ENCODE measurements around the gene PAK1IP1.
"Not testable (repeated sequence)": the region's sequence is repeated elsewhere in the genome, so short reads cannot be mapped to it uniquely, and the experiment has no call there.

PAK1IP1 gene

GRCh38 chr6:10662207-10662606 is 32.6 kb upstream of the PAK1IP1 start:
- H3K9me3 ChIP-seq (ENCODE audit: control insufficient read depth, low read length), result no peaks in the 10 kb centered on the region
- no peak overlapping the region for H3K9ac ChIP-seq
- H3K4me1 ChIP-seq, result no peaks in the 10 kb centered on the region

GRCh38 chr6:10662742-10663141 is 32.0 kb upstream of the PAK1IP1 start:
- Histone ChIP-seq H2AFZ (no peak overlapping the region), H3K79me2 (no peaks in the 10 kb centered on the region), H3K4me2 (ENCODE audit: low read length) (no peak overlapping the region), H3K36me3 (ENCODE audit: control insufficient read depth, insufficient read depth, low read length) (no peaks in the 10 kb centered on the region), H3K4me1 (no peaks in the 10 kb centered on the region), H3K9ac (no peak overlapping the region), H3K27me3 (ENCODE audit: control insufficient read depth, insufficient read depth, low read length) (no peaks in the 10 kb centered on the region), H3K4me3 (ENCODE audit: low read depth, low read length) (no peak overlapping the region), H3K9me3 (ENCODE audit: control insufficient read depth, low read length) (no peaks in the 10 kb centered on the region), H3K27ac (no peak overlapping the region)
- TF ChIP-seq CTCF (IDR thresholded peaks at IDR 0.05), result no peak

More at GRCh38 chr6:10662207-10662606, 32.6 kb upstream of the PAK1IP1 start:
- Histone ChIP-seq H3K79me2 (no peaks in the 10 kb centered on the region), H3K36me3 (ENCODE audit: control insufficient read depth, insufficient read depth, low read length) (no peaks in the 10 kb centered on the region), H3K27ac (no peak overlapping the region), H3K4me3 (ENCODE audit: low read depth, low read length) (no peak overlapping the region), H2AFZ (no peak overlapping the region), H3K4me2 (ENCODE audit: low read length) (no peak overlapping the region), H3K27me3 (ENCODE audit: control insufficient read depth, insufficient read depth, low read length) (no peaks in the 10 kb centered on the region)
- TF ChIP-seq CTCF (IDR thresholded peaks at IDR 0.05), result no peak

DNA sequence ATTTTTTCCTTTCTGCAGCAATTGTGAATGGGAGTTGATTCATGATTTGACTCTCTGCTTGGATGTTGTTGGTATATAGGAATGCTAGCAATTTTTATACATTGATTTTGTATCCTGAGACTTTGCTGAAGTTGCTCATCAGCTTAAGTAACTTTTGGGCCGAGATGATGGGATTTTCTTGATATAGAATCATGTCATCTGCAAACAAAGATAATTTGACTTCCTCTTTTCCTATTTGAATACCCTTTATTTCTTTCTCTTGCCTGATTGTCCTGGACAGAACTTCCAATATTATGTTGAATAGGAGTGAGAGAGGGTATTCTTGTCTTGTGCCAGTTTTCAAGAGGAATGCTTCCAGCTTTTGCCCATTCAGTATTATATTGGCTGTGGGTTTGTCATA is 29.2 kb upstream of the PAK1IP1 start:
- not testable (repeated sequence) for H3K27me3 ChIP-seq (ENCODE audit: control insufficient read depth, insufficient read depth, low read length)

DNA sequence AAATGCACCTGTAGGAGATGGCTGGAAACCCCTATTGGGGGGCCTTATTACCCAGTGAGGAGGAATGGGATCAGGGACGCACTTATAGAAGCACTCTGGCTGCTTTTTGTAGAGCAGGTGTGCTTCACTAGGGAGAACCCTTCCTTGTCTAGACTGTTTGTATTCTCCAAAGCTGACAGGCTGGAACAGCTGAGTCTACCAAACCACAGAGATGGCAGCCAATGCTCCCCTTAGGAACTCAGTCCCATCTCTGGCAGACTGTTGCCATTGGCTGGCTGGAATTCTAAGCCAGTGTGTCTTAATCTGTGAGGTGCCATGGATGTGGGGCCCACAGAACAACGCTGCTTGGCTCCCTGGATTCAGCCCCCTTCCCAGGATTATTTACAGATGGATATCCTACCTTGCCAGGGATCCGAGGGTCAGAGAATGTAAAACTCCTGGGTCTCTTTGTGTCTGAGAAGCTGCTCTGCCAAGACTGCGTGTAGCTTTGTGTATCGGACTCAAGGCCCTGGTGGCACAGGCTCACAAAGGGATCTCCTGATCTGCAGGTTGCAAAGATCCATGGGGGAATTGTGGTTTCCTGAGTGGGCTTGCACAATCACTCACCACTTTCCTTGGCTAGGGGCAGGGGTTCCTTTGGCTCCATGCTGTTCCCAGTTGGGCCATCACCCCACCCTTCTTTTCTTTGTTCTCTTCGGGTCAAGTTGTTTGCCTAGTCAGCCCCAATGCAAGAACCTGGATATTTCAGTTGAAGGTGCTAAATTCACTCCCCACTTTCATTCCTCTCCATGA is 26.4 kb upstream of the PAK1IP1 start:
- Histone ChIP-seq H3K9me3 (ENCODE audit: control insufficient read depth, low read length) (no peaks in the 10 kb centered on the region), H3K27me3 (ENCODE audit: control insufficient read depth, insufficient read depth, low read length) (no peaks in the 10 kb centered on the region), H3K4me3 (ENCODE audit: low read depth, low read length) (no peak overlapping the region)

More for the DNA sequence above, 29.2 kb upstream of the PAK1IP1 start:
- H3K9ac ChIP-seq; H2AFZ ChIP-seq; H3K9me3 ChIP-seq (ENCODE audit: control insufficient read depth, low read length); H3K27ac ChIP-seq; H3K36me3 ChIP-seq (ENCODE audit: control insufficient read depth, insufficient read depth, low read length); H3K4me2 ChIP-seq (ENCODE audit: low read length); H3K4me1 ChIP-seq; H3K79me2 ChIP-seq; H3K4me3 ChIP-seq (ENCODE audit: low read depth, low read length): not testable (repeated sequence)

DNA sequence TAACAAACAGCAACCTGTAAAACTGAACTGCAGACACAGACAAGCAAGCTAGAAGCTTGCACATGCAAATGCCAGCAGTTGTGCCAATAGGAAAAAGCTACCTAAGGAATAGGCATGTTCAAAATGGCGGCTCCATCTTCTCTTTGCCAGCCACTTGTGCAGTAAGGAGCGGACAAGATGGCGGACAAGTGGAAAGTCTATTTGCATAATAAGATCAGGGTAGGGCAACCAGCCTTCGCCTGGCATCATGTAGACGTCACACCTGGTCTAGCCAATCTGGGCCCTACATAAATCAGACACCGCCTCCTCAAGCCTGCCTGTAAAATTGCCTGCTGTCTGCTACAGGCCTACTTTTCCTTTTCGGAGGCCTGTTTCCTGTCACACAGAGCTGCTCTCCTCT is 18.4 kb upstream of the PAK1IP1 start:
- Histone ChIP-seq H3K4me1 (no peaks in the 10 kb centered on the region), H3K4me2 (ENCODE audit: low read length) (no peak overlapping the region), H3K27ac (no peak overlapping the region), H3K27me3 (ENCODE audit: control insufficient read depth, insufficient read depth, low read length) (no peaks in the 10 kb centered on the region), H3K36me3 (ENCODE audit: control insufficient read depth, insufficient read depth, low read length) (no peaks in the 10 kb centered on the region), H3K4me3 (ENCODE audit: low read depth, low read length) (no peak overlapping the region), H3K79me2 (no peaks in the 10 kb centered on the region), H3K9ac (no peak overlapping the region), H3K9me3 (ENCODE audit: control insufficient read depth, low read length) (no peaks in the 10 kb centered on the region), H2AFZ (no peak overlapping the region)
- TF ChIP-seq CTCF (IDR thresholded peaks at IDR 0.05), result no peak

More for the DNA sequence above, 26.4 kb upstream of the PAK1IP1 start:
- H3K79me2 ChIP-seq, result no peaks in the 10 kb centered on the region
- H3K9ac ChIP-seq, result no peak overlapping the region
- no peak for TF ChIP-seq CTCF (IDR thresholded peaks at IDR 0.05)
- no peak overlapping the region for H3K4me2 ChIP-seq (ENCODE audit: low read length)
- H3K4me1 ChIP-seq, result no peaks in the 10 kb centered on the region
- no peaks in the 10 kb centered on the region for H3K36me3 ChIP-seq (ENCODE audit: control insufficient read depth, insufficient read depth, low read length)
- no peak overlapping the region for H3K27ac ChIP-seq
- no peak overlapping the region for H2AFZ ChIP-seq

Data from parathyroid adenoma (tissue), 2 donors.